ENCODE data around the gene IGFBP4.

Gene IGFBP4

GRCh38 chr17:40457369-40457768 lies 14.1 kb downstream of the IGFBP4 start:
- no peak for DNase-seq

DNA sequence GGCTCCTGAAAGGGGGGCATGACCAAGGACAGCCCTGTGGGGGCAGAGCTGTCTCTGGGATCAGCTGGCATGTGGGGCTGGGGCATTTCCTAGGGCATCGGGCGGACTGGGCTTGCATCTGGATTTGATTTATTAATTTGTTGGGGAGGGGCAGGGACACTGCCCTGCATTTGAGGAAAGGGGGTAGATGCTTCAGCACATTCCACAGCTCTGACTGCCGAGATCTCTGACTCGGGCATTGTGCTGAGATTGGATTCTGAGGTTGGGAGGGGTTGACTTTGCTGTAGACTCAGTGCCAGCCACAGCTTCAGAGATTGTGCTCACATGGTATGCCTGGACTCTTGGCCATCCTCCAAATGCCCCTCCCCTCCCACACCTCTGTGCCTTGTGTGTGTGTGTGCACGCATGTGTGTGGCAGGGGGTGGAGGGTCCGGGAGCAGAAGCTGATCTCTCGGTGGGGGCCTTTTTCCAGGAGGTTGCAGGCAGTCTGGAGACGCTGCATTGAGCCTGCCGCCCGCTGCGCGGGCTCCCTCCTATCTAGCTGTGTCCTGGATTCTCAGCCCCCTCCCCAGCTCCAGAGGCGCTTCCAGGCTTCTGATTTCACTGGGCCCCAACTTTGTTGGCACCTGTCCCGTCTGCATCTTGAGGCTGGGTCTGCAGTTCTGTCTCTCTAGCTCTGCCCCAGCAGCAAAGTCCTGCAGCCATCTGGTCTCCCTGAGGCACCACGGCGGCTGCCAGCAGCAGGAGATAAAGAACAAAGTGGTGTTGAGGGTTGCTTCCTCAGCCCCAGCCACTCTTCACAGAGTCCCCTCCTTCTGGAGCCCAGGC lies 14.9 kb downstream of the IGFBP4 start:
- no peak for DNase-seq

DNA sequence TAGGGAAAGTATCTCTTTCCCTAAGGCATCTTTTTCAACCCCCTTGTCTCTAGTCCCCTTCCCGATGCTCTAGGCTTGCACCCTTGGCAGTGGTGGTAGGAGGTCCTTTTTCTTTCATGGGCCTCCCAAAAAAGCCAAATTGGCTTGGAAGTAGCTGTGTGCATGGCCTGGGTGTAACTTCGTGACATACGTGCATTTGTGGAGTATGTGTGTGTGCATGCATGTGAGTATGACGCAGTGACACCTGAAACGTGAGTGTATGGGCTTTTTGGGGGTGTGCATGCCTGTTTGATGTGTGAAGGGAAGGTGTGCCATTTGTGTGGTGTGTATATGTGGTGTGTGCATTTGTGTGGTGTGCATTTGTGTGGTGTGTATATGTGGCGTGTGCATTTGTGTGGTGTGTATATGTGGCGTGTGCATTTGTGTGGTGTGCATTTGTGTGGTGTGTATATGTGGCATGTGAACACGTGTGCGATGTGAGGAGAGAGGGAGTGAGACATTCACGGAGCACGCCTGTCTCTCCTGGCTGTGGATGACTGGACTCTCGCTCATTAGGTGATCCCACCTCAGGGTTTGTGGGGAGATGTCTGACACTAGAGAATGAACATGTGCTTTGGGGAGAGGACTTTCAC lies 15.7 kb downstream of the IGFBP4 start:
- no peak for DNase-seq

- DNase-seq = no peak
These were observed 16.7 kb downstream of the IGFBP4 start for GRCh38 chr17:40459636-40460603.

DNA sequence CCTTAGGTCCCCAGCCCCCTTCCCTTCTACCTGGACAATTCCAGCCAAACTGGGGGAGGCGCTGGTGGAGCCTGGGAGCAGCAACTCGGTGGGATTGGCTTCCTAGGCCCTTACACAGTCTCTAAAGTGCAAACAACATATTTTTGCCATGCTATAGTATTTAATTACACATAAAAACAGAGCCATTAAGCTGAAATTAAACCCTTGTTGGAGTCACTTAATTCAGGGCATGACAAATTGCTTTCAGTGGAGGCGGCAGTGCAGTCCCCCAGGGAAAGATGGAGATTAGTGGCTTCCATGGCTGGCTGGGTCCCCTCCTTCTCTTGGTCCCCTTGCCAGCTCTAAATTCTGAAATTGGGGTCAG lies 17.3 kb downstream of the IGFBP4 start:
- DNase-seq = no peak

DNA sequence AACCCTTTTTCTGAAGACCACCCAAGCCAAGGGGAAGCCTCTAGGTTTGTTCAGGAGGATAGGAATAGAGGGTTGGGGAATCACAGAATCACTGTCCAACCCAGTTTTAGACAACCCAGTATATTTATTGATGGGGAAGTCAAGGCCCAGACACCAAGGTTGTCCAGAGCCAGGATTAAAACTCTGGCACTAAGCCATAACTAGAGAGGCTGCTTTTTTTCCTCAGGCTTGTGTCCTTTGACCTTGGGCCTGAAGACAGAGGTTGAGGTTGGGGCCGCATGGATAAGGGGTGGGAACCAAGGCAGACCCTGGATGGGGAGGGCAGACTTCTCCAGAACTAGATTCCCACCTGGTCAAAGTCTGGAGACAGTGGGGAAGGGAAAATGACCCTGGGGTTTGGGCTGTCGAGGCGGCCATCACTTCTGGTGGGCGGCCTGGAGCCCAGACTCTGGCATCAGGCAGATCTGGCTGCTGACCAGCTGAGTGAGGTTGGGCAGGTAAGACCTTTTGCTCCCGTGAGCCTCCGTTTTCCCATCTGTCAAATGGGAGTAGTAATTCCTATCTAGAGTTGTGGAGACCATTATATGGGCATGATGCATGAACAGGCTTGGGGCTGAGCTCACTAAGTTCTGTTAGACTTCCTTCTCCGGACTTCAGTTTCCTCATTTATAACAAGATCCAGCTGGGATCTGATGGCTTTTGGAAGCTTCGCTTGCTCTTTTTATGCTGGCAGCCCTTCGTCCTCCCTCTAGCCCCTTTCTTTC lies 17.9 kb downstream of the IGFBP4 start:
- no peak for DNase-seq

GRCh38 chr17:40461732-40462342 lies 18.6 kb downstream of the IGFBP4 start:
- DNase-seq = no peak

GRCh38 chr17:40462343-40463121 lies 19.3 kb downstream of the IGFBP4 start:
- no peak for DNase-seq

DNA sequence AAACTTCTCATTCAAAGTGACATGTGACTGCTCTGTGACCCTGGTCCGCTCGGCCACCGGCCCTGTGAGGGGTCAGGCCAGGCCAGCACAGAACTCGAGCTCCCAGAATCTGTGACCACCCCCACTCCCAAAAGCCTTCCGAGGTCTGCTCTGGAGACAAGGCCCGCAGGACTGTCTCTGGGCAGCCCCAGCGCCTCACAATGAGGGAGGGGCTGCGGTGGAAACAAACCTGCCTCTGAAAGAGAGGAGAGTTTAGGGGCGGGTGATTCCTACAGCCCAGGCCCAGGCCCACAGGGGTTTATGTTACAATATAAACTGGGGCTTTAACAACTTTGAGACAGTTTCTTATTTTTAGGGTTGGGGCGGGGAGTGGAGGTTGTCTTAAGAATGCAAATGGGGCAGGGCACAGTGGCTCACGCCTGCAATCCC lies 19.9 kb downstream of the IGFBP4 start:
- no peak for DNase-seq

GRCh38 chr17:40464392-40464855 lies 21.2 kb downstream of the IGFBP4 start:
- no peak for DNase-seq

DNA sequence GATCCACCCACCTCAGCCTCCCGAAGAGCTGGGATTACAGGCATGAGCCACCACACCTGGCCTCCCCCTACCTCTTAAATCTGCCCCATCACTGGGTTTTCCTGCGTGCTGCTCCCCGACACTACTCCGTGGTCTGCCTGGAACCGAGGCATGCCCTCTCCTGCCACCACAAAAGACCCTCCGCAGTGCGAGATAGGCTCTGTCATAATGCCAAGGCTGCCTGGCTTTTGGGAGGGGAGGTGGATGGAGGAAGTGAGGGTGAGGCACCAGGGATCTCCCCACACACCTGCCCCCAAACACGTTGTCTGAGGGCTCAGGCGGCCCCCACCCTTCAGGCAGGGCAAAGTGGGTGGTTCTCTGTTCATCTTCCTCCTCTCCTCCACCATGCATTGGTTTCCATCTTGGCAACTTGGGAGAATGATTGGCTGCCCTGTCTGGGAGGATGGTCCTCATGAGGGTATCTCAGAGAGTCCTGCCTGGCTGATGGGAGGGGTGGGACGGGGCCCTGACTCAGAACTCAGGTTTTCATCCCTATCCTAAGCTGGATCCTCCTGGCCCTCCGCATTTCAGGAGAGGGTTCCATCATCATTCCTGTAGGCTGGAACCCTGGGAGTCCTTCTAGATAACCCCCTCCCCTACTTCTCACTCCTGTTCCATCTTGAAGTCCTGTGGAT lies 23.2 kb downstream of the IGFBP4 start:
- no peak for DNase-seq

DNA sequence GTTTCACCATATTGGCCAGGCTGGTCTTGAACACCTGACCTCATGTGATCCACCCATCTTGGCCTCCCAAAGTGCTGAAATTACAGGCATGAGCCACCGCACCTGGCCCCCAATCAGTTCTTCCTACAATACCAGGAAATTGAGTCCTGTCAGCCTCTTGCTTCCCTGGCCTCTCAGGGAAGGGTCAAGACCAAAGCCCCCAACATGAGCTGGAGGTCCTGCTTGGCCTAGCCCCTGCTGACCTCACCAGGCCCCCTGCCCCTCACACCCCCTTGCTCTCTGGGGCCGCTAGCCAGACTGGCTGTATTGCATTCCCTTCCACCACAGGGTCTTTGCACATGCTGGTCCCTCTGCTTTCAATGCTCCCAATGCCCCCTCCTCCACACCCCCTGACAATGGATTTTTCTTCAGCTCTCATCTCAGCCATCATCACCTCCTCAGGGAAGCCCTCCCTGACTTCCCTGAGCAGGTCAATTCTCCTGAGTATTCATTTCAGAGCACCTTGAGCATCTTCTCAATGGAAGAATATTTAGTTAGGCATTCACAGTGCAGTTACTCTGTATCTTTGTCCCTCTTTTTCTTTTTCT lies 24.1 kb downstream of the IGFBP4 start:
- no peak for DNase-seq

DNA sequence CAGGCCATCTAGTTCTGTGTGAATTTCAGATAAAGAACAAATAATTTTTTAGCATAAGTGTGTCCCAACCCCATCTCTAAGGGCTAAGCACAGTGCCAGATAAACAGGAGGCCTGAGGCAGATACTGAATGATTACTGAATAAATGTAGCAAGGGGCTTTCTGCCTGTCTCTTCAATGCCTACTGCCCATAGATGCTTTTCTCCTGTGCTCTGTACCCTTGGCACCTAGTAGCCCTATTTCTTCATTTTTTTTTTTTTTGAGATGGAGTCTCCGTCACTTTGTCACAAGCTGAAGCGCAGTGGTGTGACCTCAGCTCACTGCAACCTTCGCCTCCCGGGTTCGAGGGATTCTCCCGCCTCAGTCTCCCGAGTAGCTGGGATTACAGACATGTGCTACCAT lies 25.3 kb downstream of the IGFBP4 start:
- no peak for DNase-seq

DNA sequence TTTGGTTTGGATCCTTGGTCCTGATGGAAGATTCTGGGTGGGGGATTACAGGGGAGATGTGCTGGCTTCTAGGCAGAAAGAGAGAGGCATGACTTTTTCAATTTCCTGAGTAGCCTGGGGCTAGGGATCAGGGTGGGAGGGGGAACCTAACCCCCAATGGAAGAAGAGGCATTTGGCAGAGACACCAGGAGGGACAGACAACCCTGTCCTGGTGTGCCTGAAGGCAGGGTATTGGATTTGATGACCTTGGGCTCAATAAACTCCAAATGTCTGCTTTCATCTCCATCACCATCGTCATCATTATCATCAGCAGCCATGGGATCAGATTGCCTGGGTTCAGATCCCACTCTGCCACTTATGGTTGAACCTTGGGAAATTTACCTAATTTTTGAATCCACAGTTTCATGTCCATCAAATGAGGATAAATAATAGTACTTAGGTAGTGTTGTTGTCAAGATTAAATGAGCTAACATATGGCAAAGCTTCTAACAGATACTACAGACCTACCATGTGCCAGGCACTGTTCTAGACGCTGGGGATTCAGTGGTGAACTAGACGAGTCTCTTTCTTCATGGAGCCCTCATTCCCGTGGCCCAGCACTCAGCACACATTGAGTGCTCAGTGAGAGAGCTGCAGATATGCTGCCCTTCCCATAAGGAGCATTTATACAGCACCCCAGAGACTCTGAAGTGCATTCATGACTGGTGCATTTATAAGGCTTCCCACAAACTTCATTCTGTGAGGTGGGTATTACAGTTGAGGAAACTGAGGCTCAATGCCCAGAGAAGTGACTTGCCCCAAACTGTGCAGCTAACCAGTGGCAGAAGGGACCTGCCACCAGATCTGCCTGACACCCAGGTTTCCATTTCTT lies 26.8 kb downstream of the IGFBP4 start:
- no peak for DNase-seq

- no peak for DNase-seq
These were observed 27.9 kb downstream of the IGFBP4 start for GRCh38 chr17:40470932-40471828.

DNA sequence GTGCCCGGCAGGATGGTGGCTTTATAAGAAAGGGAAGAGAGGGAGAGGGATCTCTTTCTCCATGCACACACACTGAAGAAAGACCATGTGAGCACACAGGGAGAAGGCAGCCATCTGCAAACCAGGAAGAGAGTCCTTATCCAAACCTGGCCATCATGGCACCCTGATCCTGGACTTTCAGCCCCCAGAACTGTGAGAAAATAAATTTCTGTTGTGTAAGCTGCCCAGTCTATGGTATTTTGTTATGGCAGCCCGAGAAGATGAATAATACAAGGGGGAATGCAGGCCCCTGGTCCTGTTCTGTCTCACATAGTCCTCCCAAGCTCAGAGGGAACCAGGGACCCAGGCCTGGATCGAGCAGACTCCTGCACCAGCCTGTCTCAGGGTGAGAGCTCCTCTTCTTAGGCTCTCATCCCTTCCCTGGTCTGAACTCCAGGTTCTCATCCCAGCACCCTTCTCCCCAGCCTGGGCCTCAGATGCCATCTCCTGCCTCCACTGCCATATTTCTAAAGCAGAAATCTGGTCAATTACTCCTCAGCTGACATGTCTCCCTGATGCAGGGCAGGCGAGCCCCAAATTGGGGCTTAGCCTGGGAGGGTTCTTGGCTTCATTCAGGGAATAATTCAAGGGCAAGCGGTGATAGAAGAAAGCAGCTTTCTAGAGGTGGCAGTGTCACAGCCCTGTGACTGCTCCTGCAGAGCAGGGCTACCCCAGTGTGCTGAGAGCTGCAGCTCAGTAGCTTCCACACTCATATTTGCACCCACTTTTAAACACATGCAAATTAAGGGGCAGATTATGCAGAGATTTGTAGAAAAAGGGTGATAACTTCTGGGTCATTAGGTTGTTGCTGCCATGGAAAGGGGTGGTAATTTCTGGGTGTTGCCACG lies 28.8 kb downstream of the IGFBP4 start:
- no peak for DNase-seq
